Activated B cell treated with CpG ODN at 0.5 μM for 24 hours (primary cell): Measurements from ENCODE around the gene TMF1. TPM values are rescaled to one million over a fixed set of nuclear protein-coding genes. Genes with fewer than 3 reads are reported as not detected.

ENCODE experiments used
- ATAC-seq: fragments of 200-7000 bp; cut with Tn5 transposase; one replicate; pipeline ENCODE4 v1.10.0; 2021; ENCODE audit warnings: low read depth, mild to moderate bottlenecking, moderate library complexity
- CTCF ChIA-PET: fragments of 350-600 bp; sonication (Branson Sonifier 250); formaldehyde crosslinking; loops from one replicate; lab custom pipeline; 2021; ENCODE audit warnings: antibody characterized with exemption; lab: Charles Lee
- POLR2A ChIA-PET: fragments of 350-600 bp; sonication (Branson Sonifier 250); formaldehyde crosslinking; loops from one replicate; lab custom pipeline; 2021; ENCODE audit warnings: antibody characterized with exemption; lab: Charles Lee
- DNase-seq: peaks from one replicate; pipeline ENCODE4 v3.0.0; 2022
- H3K27ac Mint-ChIP-seq: one replicate; pipeline ENCODE4 v1.8.0; 2020; ENCODE audit warnings: mixed read lengths
- H3K27me3 Mint-ChIP-seq: one replicate; pipeline ENCODE4 v1.8.0; 2021; ENCODE audit warnings: mixed read lengths
- H3K36me3 Mint-ChIP-seq: one replicate; pipeline ENCODE4 v1.8.0; 2021; ENCODE audit warnings: low read depth, mixed read lengths
- H3K4me1 Mint-ChIP-seq: one replicate; pipeline ENCODE4 v1.8.0; 2021; ENCODE audit warnings: mixed read lengths
- H3K4me3 Mint-ChIP-seq: one replicate; pipeline ENCODE4 v1.8.0; 2020; ENCODE audit warnings: mild to moderate bottlenecking, mixed read lengths
- H3K9me3 Mint-ChIP-seq: one replicate; pipeline ENCODE4 v1.8.0; 2020; ENCODE audit warnings: mixed read lengths
- CTCF ChIP-seq: fragments of 200-600 bp; IDR thresholded peaks from one replicate; pipeline ENCODE4 v1.8.0; 2022; ENCODE audit warnings: antibody characterized with exemption, mild to moderate bottlenecking
- intact Hi-C: fragments of 100-400 bp; cut with micrococcal nuclease; formaldehyde crosslinking; loops from one replicate; pipeline ENCODE4 v1.15.1; 2024
- total RNA-seq: library from RNA; stranded (reverse); gene quantifications from 2 replicates; pipeline ENCODE4 v1.2.3, GENCODE V29; 2022

TMF1 gene
- total RNA-seq, 1 donor from 2014 or later, result 43.6 TPM

GRCh38 chr3:69095636-69096035 lies 43.5 kb upstream of the TMF1 start:
- no peak for TF ChIP-seq CTCF
- peaks cover 42% of the 10 kb centered on the region for H3K36me3 Mint-ChIP-seq
- DNase-seq, result no peak
- H3K27me3 Mint-ChIP-seq, result no peaks in the 10 kb centered on the region
- ChIA-PET POLR2A (interaction anchor here (1.0 to 7.8 kb wide), 2 partner anchors 11 to 13 kb away, joined by 3 to 101 read pairs; partner anchors contain the start of genes ARL6IP5 and UBA3), CTCF (interaction anchor here (1.0 kb wide), 1 partner anchor 25 kb away, joined by 4 read pairs; no protein-coding TSS in a partner anchor)
- ATAC-seq, result no peak
- H3K27ac Mint-ChIP-seq, result peak overlapping the region; percentile 86
- intact Hi-C loops, result loop anchor here (2.0 kb wide), 1 partner anchor 15 kb away; the partner anchor contains the start of gene UBA3
- no peaks in the 10 kb centered on the region for H3K9me3 Mint-ChIP-seq
- peaks cover 77% of the 10 kb centered on the region for H3K4me1 Mint-ChIP-seq
- H3K4me3 Mint-ChIP-seq, result peak overlapping the region; percentile 56

- intact Hi-C loops, result loop anchor here (2.0 kb wide), 1 partner anchor 14 kb away; the partner anchor contains the start of gene UBA3
- DNase-seq (no peak), ATAC-seq (no peak)
- H3K4me1 Mint-ChIP-seq, result peaks cover 82% of the 10 kb centered on the region
- ChIA-PET POLR2A (interaction anchor here (0.6 to 7.8 kb wide), 3 partner anchors 12 to 43 kb away, joined by 3 to 101 read pairs (median 18); partner anchors contain the start of genes ARL6IP5, TMF1 and UBA3), CTCF (interaction anchor here (1.0 to 2.3 kb wide), 3 partner anchors 24 to 27 kb away, joined by 4 to 10 read pairs (median 6); no protein-coding TSS in a partner anchor)
- H3K4me3 Mint-ChIP-seq, result peak overlapping the region; percentile 64
- peaks cover 44% of the 10 kb centered on the region for H3K36me3 Mint-ChIP-seq
- H3K9me3 Mint-ChIP-seq, result no peaks in the 10 kb centered on the region
- TF ChIP-seq CTCF, result no peak
- H3K27ac Mint-ChIP-seq, result peak overlapping the region; percentile 97
- H3K27me3 Mint-ChIP-seq, result no peaks in the 10 kb centered on the region
Observed at GRCh38 chr3:69094467-69095205, 42.5 kb upstream of the TMF1 start.

- Mint-ChIP-seq H3K4me1 (peaks cover 95% of the 10 kb centered on the region), H3K27ac (peak overlapping the region; percentile 97), H3K27me3 (no peaks in the 10 kb centered on the region), H3K4me3 (peak overlapping the region; percentile 82), H3K36me3 (peaks cover 39% of the 10 kb centered on the region), H3K9me3 (no peaks in the 10 kb centered on the region)
- intact Hi-C loops, result loop anchor here (1.0 kb wide), 1 partner anchor 8 kb away; the partner anchor contains the start of gene ARL6IP5
- ATAC-seq (peak; percentile 80), DNase-seq (no peak)
- CTCF ChIA-PET, result interaction anchor here (0.8 to 2.0 kb wide), 5 partner anchors 13 to 79 kb away, joined by 3 to 6 read pairs (median 3); partner anchors contain the start of genes EOGT and TMF1
- no peak for TF ChIP-seq CTCF
- POLR2A ChIA-PET, result interaction anchor here (0.7 to 7.8 kb wide), 6 partner anchors 10 to 1389 kb away, joined by 3 to 101 read pairs (median 12); partner anchors contain the start of genes ARL6IP5, TMF1 and UBA3
Observed at GRCh38 chr3:69092030-69092516, 39.9 kb upstream of the TMF1 start.

- Mint-ChIP-seq H3K36me3 (peaks cover 36% of the 10 kb centered on the region), H3K27me3 (no peaks in the 10 kb centered on the region), H3K9me3 (no peaks in the 10 kb centered on the region), H3K4me3 (peak overlapping the region; percentile 82), H3K4me1 (peaks cover 90% of the 10 kb centered on the region), H3K27ac (peak overlapping the region; percentile 97)
- CTCF ChIA-PET, result interaction anchor here (0.8 to 2.0 kb wide), 5 partner anchors 13 to 78 kb away, joined by 3 to 6 read pairs (median 3); partner anchors contain the start of genes EOGT and TMF1
- ATAC-seq, result peak; percentile 16
- intact Hi-C loops, result loop anchor here (1.0 kb wide), 1 partner anchor 7 kb away; the partner anchor contains the start of gene ARL6IP5
- POLR2A ChIA-PET, result interaction anchor here (0.7 to 7.8 kb wide), 6 partner anchors 9 to 40 kb away, joined by 3 to 101 read pairs (median 12); partner anchors contain the start of genes ARL6IP5, TMF1 and UBA3
- no peak for DNase-seq
- TF ChIP-seq CTCF, result no peak
Observed at GRCh38 chr3:69091389-69092029, 39.4 kb upstream of the TMF1 start.
